GM21825 (cell line): Measurements from ENCODE around the gene ADCY9.
"Not testable (repeated sequence)": the region's sequence is repeated elsewhere in the genome, so short reads cannot be mapped to it uniquely, and the experiment has no call there.

ENCODE experiments used
- ATAC-seq: cut with Tn5 transposase; IDR thresholded peaks from one replicate; pipeline ENCODE4 v1.9.1; 2021; ENCODE audit warnings: mild to moderate bottlenecking, moderate library complexity; ENCODE audit not compliant: unreplicated experiment

The ADCY9 gene

DNA sequence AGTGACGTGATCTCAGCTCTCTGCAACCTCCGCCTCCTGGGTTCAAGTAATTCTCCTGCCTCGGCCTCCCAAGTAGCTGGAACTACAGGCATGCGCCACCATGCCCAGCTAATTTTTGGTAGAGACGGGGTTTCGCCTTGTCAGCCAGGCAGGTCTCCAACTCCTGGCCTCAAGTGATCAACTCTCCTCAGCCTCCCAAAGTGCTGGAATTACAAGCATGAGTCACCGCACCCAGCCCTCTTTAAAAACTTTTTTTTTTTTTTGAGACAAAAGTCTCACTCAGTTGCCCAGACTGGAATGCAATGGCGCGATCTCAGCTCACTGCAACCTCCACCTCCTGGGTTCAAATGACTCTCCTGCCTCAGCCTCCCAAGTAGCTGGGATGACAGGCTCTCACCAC lies 43.1 kb downstream of the ADCY9 start:
- ATAC-seq, result not testable (repeated sequence)

DNA sequence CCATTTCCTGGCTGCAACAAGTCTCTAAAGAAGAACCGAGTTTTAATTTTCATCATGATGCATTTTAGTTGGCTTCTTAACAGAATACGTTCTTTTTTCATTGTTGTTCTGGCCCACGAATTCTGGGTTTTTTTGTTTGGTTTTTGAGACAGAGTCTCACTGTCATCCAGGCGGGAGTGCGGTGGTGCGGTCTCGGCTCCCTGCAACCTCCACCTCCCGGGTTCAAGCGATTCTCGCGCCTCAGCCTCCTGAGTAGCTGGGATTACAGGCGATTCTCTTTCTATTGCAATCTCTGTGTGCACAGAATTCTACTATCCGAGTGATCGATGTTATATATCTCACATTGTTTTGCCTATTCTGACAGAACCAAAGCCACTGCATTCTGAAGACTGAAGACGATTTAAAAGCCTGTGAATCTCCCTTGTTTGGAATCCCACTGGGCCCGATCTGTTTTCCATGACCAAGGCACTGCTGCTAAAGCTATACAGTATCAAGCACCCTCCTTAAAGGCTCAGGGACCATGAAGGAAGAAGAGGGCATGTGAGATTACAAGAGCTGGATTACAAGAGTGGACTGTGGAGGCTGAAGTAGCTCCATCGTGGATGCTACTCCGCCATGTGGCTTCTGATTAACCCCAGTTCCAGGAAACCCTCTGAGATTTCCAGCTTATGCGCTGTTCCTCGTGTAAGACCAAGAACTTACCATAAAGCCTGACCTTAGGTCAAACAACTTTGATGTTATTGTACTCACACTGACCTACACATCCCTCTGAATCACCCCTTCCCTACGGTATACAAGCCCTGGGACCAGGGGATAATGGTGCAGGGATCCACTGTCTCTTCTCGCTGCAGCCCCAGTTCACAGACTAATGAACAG lies 44.3 kb downstream of the ADCY9 start:
- no peak for ATAC-seq

GRCh38 chr16:4070936-4071335 lies 45.3 kb downstream of the ADCY9 start:
- no peak for ATAC-seq

DNA sequence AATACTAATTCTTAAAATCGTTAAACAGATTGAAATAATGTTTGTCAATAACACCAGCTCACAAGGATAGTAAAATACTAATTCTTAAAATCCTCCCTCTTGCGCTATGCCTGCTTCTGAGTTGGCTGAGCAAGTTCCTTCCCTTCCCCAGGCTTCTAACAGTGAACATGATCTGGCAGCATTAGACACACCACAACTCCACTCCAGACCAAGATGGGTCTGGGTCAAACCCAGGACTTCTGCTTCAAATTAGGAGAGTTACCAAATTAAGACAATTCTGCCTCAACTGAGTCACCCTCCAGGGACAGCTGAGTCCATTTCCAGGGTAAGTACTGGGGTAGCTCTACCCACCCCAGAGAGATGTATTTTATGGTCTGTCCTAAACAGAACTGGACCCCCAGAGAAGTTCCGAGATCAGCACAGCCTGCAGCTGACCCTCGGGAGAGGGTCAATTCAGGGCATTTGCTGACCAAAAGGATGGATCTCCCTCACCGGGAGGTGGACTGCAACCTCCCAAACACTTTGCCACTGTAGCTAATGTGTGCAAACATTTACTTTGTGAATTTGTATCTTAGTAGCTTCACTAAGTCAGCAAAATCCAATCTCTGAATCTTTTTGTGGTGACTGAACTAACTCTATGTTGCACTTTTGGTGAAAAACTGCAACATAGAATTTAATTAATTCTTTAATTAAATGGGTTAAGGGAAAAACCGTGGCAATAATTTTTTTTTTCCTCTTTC lies 48.8 kb downstream of the ADCY9 start:
- no peak for ATAC-seq

- ATAC-seq, result no peak
Measured at GRCh38 chr16:4064950-4065352, 51.3 kb downstream of the ADCY9 start.

- ATAC-seq, result no peak
Measured at GRCh38 chr16:4062212-4062802, 53.9 kb downstream of the ADCY9 start.

GRCh38 chr16:4060823-4061222 lies 55.4 kb downstream of the ADCY9 start:
- ATAC-seq, result no peak

DNA sequence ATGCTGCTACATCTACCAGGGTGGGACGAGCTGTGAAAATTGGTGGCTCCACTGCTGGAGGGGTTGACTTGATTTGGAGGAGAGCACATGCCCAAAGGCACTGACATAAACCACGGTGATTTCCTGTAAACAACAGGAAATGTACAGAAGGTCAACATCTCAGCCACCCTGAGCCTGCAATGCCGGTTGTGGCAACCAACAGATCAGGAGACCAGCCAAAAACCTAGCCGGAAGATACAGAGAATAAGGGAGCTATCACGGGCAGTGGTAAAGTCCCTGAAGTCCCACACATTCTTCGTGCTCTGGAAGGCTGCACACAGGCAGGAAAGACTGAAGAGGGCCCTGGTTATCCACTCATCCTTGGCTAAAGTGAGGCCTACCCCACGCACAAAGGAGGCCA lies 56.2 kb downstream of the ADCY9 start:
- ATAC-seq, result no peak

- no peak for ATAC-seq
Measured at GRCh38 chr16:4058386-4058785, 57.9 kb downstream of the ADCY9 start.

DNA sequence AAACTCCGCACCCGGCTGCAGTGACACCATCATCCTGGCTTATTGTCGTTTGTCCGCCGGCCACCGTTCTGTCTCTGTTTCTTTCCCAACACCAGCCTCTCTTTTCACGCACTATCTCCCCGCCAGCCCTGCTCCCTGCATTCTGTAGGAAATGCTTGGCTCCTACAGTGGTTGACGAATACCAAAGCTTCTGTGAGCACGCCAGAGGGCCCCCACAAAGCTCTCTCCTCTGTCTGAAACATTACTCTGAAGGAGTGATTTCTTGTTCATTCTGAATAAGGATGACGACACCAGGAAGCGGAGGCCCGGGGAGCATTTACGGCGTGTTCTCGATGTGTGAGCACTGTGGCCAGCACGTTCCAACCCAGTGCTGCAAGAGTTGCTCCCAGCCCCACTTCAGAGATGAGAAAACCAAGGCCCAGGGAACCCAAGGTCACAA lies 58.8 kb downstream of the ADCY9 start:
- no peak for ATAC-seq

DNA sequence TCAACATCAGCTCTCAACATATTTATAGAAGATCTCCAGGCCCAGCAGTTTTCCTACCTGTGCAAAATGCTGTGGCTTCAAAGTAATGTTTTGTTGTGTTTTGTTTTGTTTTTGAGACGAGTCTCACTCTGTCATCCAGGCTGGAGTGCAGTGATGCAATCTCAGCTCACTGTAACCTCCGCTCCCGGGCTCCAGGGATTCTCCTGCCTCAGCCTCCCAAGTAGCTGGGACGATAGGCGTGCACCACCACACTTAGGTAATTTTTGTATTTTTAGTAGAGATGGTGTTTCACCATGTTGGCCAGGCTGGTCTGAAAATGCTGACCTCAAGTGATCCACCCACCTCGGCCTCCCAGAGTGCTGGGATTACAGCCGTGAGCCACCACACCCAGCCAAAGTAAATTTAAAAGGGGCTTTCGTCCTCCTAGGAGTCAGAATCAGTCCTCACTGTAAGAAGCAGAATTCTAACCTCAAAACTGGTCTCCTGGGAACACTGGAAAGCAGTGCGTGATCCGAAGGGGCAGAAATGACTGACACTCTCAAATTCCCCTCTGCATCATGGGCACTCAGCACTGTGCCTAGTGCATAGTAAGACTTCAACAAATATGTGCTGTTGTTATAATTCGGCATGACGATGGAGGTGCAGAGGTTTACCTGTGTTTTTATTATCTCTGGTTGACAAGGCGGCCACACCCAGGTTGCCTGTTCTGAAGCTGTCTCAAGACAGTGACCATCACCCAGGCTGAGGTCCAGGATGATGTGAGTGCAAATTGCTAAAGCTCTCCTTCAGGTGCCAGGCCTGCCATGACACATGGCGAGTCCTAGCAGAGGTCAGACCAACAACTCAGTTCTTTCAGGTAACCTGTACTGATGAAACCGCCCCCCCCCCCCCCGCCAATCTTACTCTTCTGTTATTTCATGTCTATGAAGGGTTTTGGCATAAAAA lies 59.8 kb downstream of the ADCY9 start:
- no peak for ATAC-seq

- no peak for ATAC-seq
Measured at GRCh38 chr16:4055748-4056147, 60.5 kb downstream of the ADCY9 start.

DNA sequence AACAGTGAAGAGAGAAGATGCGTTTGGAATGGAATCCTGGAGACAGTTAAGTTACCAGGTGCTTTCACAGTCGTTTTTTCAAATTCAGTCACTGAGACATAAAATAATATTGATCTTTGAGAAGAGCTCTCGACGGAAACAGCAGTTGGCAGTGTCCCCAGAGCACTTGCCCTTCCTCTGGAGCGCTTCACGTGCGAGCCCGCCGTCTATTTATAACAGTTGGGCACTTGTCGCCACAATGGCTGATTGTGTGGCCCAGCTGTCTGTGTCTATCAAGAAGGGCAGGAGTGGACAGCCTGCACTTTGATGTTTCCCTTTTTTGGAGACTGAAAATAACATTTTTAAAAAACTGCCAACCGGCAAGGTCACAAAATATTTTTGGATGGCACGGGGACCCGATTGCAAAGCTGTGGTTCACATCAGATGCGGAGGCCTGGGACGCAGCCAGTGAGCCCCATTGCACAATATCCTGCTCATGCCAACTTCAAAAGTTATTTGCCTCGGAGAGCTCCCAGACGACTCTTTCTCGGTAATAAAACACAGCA lies 62.9 kb downstream of the ADCY9 start:
- ATAC-seq, result no peak

DNA sequence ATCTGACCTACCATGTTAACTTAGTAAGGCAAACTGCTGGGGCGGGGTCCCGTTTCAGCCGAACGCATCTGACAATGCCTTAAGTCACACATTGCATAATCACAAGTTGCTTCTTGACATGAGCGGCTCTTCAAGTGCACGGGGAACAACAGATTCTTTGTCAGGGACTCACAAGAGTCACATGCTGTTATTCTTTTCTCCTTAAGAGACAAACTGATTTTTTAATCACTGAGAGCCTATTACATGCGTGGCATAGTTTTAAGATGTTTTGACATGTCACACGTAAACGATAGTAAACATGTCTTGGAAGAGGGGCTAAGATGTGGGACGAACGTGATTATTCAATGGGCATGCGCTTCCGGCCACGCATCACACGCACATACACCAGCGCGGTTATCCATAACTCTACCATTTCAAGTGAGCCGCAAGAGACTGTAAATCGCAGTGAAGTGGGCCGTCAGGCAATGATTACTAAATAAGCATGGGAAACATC lies 63.4 kb downstream of the ADCY9 start:
- ATAC-seq, result no peak

DNA sequence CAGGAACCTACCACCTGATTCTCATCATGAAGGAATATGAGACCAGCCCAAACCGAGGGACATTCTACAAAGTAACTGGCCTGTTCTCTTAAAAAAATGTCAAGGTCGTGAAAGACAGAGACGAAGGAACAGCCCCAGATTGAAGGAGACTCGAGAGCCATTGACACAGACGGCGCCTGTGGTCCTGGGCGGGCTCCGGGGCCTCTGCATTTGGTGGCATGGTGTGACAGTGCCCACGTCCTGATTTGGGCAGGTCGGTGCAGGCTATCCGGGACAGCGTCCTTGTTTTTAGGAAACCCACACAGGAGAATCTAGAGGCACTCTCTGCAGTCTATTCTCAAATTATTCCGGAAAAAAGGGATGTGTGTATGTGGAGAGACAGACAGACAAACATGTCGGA lies 64.1 kb downstream of the ADCY9 start:
- ATAC-seq, result no peak

- no peak for ATAC-seq
Measured at GRCh38 chr16:4051591-4051990, 64.7 kb downstream of the ADCY9 start.

GRCh38 chr16:4049031-4049430 lies 67.2 kb downstream of the ADCY9 start:
- no peak for ATAC-seq

DNA sequence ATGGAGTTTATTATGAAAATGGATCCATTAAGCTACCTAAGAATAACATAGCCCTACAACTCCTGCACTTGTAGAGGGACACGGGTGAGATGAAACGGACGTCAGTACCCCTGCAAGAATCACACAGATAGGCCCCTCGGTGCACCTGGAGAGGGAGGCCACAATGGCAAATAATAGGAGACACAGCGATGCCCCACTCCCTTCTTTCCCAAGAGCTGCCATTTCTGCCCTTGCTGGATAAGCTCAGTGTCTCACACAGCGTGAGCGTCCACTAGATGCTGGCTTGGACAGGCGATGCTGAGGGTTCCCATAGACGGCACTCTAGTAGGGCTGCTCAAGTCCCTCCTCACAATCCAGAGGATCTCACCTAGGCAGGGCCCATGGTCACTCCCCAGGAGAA lies 67.8 kb downstream of the ADCY9 start:
- no peak for ATAC-seq

GRCh38 chr16:4046221-4046620 lies 70.0 kb downstream of the ADCY9 start:
- ATAC-seq, result no peak

DNA sequence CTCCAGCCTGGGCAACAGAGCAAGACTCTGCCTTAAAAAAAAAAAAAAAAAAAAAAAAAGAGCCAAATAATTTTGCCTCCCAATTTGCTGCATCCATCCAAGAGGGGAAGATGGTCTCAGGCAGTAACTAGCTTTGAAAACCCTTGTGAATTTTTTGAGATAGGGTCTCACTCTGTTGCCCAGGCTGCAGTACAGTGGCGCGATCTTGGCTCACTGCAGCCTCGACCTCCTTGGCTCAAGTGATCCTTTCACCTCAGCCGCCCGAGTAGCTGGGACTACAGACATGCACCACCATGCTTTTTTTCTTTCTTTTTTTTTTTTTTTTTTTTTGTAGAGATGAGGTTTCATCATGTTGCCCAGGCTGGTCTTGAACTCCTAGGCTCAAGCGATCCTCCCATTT lies 70.7 kb downstream of the ADCY9 start:
- not testable (repeated sequence) for ATAC-seq
